ENCODE data around the gene CHMP5. TPM values are rescaled to one million over a fixed set of nuclear protein-coding genes. Genes with fewer than 3 reads are reported as not detected.
A peak's percentile ranks its signal among the peaks of the same experiment; 100 is the strongest.

CHMP5 gene
- total RNA-seq, 1 experiment from 2014 or later = 62.7 TPM

- no peaks in the 10 kb centered on the region for H3K36me3 ChIP-seq
- no peaks in the 10 kb centered on the region for H3K27me3 ChIP-seq
- H3K9me3 ChIP-seq = no peaks in the 10 kb centered on the region
- DNase-seq = no peak
- H3K4me3 ChIP-seq = no peak overlapping the region
These were observed 30.1 kb upstream of the CHMP5 start for GRCh38 chr9:33234511-33235467.

DNA sequence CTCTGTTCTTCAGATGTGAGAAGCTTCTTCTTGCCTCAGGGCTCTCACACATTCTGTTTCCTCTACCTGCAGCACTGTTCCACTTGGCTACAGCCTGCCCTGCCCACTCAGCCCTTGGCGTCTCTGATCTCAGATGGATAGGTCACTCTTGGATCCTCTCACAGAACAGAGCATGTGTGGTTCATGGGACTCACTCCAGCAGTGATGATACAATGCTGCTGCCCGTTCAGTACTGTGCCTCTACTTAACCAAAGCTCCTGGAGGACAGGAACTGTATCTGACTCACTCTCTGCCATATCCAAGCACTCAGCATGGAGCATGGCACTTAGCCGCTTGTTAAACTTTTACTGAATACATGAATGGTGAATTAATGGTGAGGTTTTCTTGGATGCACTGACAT lies 28.3 kb upstream of the CHMP5 start:
- no peaks in the 10 kb centered on the region for H3K9me3 ChIP-seq
- H3K27me3 ChIP-seq = no peaks in the 10 kb centered on the region
- H3K4me3 ChIP-seq = no peak overlapping the region
- no peaks in the 10 kb centered on the region for H3K36me3 ChIP-seq
- DNase-seq = peak; percentile 85

DNA sequence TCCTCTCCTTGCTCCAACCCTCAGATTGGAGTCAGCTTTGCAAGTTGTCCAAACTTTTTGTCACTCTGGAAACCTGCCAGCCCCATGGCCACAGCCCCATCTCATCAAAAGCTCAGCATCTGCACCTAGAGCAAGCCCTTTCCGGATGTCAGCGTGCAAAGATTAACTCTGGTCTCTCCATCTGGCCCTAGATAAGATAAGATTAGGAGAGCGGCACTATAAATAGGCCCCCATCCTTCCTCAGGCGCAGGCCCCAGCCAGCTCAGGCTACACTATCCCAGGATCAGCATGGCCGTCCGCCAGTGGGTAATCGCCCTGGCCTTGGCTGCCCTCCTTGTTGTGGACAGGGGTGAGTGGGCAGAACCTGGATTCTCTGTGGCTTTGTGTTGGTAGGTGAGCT lies 24.9 kb upstream of the CHMP5 start, which contains the start of gene SPINK4:
Gene SPINK4, plus strand, starts transcription at position 247 of the 400 bp plus-strand sequence. Its CDS starts 42 bp downstream, at position 289.
- peak; percentile 13 for DNase-seq
- Histone ChIP-seq H3K4me3 (no peak within 1 kb of the TSS), H3K9me3 (no peaks in the 10 kb centered on the region), H3K27me3 (no peaks in the 10 kb centered on the region), H3K36me3 (no peaks in the 10 kb centered on the region)

- Histone ChIP-seq H3K9me3 (no peaks in the 10 kb centered on the region), H3K27me3 (no peaks in the 10 kb centered on the region), H3K36me3 (no peaks in the 10 kb centered on the region), H3K4me3 (no peak overlapping the region)
- no peak for DNase-seq
These were observed 23.6 kb upstream of the CHMP5 start for GRCh38 chr9:33241298-33241697.

GRCh38 chr9:33242609-33243134 lies 22.2 kb upstream of the CHMP5 start:
- DNase-seq = no peak
- H3K4me3 ChIP-seq = no peak overlapping the region
- no peaks in the 10 kb centered on the region for H3K36me3 ChIP-seq
- no peaks in the 10 kb centered on the region for H3K27me3 ChIP-seq
- H3K9me3 ChIP-seq = no peaks in the 10 kb centered on the region

- Histone ChIP-seq H3K27me3 (no peaks in the 10 kb centered on the region), H3K4me3 (no peak overlapping the region), H3K36me3 (no peaks in the 10 kb centered on the region), H3K9me3 (no peaks in the 10 kb centered on the region)
- DNase-seq = no peak
These were observed 20.6 kb upstream of the CHMP5 start for GRCh38 chr9:33244137-33244784.

DNA sequence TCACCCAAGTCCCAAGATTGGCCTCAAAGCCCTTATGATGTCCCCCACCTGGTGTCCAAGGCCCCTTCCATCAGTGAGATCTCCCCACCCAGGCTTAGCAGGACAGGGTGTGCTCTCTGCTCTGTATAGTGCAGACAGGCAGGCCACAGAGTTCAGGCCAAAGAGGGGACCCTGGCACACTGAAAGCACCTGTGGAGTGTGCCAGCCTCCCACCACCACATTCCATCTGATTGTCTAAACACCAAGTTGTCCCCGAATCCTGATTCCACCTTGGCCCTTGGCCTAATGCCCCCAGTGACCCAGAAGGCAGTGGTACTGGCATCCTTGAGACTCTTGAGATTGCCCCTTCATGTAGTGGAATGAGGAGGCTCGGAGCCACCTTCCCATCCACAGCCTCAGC lies 19.5 kb upstream of the CHMP5 start:
- H3K36me3 ChIP-seq = peaks cover under 1% of the 10 kb centered on the region; the same call in 1 of the 2 replicates
- no peak for DNase-seq
- H3K4me3 ChIP-seq = no peak overlapping the region
- H3K27me3 ChIP-seq = no peaks in the 10 kb centered on the region
- no peaks in the 10 kb centered on the region for H3K9me3 ChIP-seq

DNA sequence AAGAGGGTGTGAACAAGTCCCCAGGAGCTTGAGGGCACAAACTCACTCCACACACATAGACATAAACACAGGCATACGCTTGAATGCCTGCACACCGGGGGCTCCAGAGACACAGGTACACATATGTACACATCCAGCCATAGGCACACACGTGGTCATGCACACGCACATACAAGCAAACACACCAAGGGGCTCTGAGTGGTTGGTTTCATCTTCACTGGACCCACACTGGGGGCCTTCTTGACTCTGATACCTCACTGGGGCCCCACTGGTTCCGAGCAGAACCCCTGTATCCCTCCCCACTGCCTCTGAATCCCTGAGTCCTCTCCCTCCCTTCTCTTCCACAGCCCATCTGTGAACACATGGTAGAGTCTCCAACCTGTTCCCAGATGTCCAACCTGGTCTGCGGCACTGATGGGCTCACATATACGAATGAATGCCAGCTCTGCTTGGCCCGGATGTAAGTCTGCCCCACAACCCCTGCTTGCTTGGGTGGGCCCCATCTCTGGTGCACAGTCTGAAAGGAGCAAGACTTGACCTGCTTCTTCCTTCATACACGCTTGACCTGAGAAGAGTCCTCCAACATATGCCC lies 18.5 kb upstream of the CHMP5 start:
- Histone ChIP-seq H3K4me3 (no peak overlapping the region), H3K27me3 (no peaks in the 10 kb centered on the region), H3K36me3 (peaks cover 3% of the 10 kb centered on the region; the same call in 1 of the 2 replicates), H3K9me3 (no peaks in the 10 kb centered on the region)
- DNase-seq = no peak

DNA sequence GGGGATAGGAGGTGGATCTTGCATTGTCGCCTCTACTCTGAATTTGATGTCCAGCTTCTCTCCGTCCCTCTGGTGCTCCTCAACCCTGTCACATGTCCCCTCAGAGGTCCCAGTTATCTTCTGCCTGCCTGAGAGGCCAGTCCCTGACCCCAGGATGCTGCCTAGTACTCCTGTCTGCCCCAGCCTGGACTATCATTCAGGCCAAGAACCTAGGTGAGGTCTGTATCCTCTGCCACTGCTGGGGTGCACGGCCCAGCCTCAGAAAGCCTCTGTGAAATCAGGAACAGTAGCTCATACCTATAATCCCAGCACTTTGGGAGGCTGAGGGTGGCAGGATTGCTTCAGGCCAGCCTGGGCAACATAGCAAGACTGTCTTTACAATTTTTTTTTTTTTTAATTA lies 16.2 kb upstream of the CHMP5 start:
- Histone ChIP-seq H3K36me3 (peaks cover 3% of the 10 kb centered on the region; the same call in 1 of the 2 replicates), H3K4me3 (no peak overlapping the region), H3K9me3 (no peaks in the 10 kb centered on the region), H3K27me3 (no peaks in the 10 kb centered on the region)
- DNase-seq = no peak

DNA sequence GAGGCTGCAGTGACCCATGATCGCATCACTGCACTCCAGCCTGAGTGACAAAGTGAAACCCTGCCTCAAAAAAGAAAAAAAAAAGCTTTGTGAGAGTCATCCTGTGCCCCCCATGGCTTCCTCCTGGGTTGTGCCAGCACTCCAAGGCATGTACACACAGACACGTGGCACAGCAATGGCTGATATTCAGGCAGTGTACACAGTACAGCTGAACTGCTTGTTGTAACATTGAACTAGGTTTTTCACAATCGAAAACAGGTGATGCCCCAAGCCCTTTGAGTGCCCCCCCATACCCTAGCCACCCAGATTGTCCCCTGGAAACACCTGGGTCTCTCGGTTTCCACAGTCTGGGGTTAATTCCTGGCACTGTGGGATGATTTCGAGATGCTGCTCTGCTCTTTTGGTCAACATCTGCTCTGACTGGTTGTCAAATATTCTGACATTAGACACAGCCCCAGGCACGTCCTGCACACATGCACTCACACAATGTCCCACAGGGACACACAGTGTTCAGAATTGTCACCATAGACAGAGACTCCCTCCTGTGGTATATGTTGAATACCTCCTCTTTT lies 15.7 kb upstream of the CHMP5 start:
- Histone ChIP-seq H3K27me3 (no peaks in the 10 kb centered on the region), H3K4me3 (no peak overlapping the region), H3K9me3 (no peaks in the 10 kb centered on the region), H3K36me3 (peaks cover 3% of the 10 kb centered on the region; the same call in 1 of the 2 replicates)
- DNase-seq = no peak

DNA sequence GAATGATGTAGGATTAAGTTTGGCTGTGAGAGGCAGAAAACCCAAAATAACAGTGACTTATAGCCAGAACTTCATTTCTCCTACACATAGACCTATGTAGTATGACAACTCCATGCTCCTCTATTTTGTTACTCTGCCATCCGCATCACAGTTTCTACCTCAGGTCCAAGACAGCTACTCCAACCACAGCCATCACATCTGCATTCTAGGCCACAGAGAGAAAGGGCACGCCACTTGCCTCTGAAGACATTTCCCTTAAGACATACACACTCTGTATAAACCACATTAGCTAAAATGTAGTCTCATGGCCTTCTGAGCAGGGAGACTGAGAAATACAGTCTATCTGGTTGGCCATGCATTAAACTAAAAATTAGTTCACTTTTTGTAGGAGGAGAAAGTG lies 14.9 kb upstream of the CHMP5 start:
- DNase-seq = no peak
- H3K9me3 ChIP-seq = no peaks in the 10 kb centered on the region
- no peak overlapping the region for H3K4me3 ChIP-seq
- H3K27me3 ChIP-seq = no peaks in the 10 kb centered on the region
- H3K36me3 ChIP-seq = peaks cover 9% of the 10 kb centered on the region; the same call in 1 of the 2 replicates

GRCh38 chr9:33250458-33250995 lies 14.3 kb upstream of the CHMP5 start:
- peak; percentile 15 for DNase-seq
- H3K27me3 ChIP-seq = no peaks in the 10 kb centered on the region
- H3K9me3 ChIP-seq = no peaks in the 10 kb centered on the region
- H3K4me3 ChIP-seq = no peak overlapping the region
- peaks cover 9% of the 10 kb centered on the region for H3K36me3 ChIP-seq

DNA sequence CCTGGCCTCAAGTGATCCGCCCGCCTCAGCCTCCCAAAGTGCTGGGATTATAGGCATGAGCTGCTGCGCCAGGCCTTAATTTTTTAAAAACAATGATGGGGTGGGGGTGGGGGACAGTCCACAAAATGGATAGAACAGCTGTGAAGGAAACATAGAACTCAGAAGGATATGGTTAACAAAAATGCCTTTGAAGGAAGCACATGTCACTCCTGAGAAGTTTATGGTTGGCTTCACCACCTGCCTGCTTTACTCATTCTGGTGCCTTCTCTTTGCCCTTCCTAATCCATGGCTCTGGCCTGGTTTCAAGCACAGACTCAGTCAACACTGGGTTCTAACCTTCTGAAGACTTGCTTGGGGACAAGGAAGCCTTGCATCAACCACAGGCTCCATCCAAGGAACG lies 10.6 kb upstream of the CHMP5 start:
- peaks cover 31% of the 10 kb centered on the region for H3K36me3 ChIP-seq
- no peaks in the 10 kb centered on the region for H3K9me3 ChIP-seq
- no peak overlapping the region for H3K4me3 ChIP-seq
- no peaks in the 10 kb centered on the region for H3K27me3 ChIP-seq
- no peak for DNase-seq

DNA sequence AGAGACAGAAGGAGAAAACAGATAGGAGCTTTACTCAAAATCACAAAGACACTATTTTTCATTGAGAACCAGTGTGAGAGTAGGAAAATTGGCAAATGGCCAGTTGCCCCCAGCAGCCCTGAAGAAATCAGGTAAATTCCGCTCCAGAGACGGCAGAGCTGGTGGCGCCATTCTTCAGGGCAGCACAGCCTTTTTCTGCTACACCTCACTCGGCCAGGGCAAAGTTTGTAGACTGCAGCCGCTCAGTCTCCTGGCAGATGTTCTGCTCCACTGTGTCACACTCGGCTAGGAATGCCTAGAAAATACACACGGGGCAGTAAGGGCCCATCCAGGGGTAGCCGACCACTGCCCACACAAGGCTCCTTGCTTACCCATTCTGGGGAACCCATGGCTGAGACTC lies 9.8 kb upstream of the CHMP5 start:
- no peak for DNase-seq
- peaks cover 39% of the 10 kb centered on the region for H3K36me3 ChIP-seq

GRCh38 chr9:33255471-33255870 lies 9.4 kb upstream of the CHMP5 start:
- Histone ChIP-seq H3K36me3 (peaks cover 42% of the 10 kb centered on the region), H3K27me3 (no peaks in the 10 kb centered on the region), H3K9me3 (no peaks in the 10 kb centered on the region), H3K4me3 (no peak overlapping the region)
- no peak for DNase-seq

More for the DNA sequence above, 9.8 kb upstream of the CHMP5 start:
- no peaks in the 10 kb centered on the region for H3K9me3 ChIP-seq
- H3K4me3 ChIP-seq = no peak overlapping the region
- no peaks in the 10 kb centered on the region for H3K27me3 ChIP-seq

- Histone ChIP-seq H3K9me3 (no peaks in the 10 kb centered on the region), H3K36me3 (peaks cover 48% of the 10 kb centered on the region)
- DNase-seq = no peak
These were observed 8.6 kb upstream of the CHMP5 start for GRCh38 chr9:33256236-33256635.

More at GRCh38 chr9:33256236-33256635, 8.6 kb upstream of the CHMP5 start:
- H3K4me3 ChIP-seq = no peak overlapping the region
- H3K27me3 ChIP-seq = no peaks in the 10 kb centered on the region

Data from MG63 (cell line).